ENCODE results near the gene UBE2V1.
"Not testable (repeated sequence)": the region's sequence is repeated elsewhere in the genome, so short reads cannot be mapped to it uniquely, and the experiment has no call there.

UBE2V1 gene

DNA sequence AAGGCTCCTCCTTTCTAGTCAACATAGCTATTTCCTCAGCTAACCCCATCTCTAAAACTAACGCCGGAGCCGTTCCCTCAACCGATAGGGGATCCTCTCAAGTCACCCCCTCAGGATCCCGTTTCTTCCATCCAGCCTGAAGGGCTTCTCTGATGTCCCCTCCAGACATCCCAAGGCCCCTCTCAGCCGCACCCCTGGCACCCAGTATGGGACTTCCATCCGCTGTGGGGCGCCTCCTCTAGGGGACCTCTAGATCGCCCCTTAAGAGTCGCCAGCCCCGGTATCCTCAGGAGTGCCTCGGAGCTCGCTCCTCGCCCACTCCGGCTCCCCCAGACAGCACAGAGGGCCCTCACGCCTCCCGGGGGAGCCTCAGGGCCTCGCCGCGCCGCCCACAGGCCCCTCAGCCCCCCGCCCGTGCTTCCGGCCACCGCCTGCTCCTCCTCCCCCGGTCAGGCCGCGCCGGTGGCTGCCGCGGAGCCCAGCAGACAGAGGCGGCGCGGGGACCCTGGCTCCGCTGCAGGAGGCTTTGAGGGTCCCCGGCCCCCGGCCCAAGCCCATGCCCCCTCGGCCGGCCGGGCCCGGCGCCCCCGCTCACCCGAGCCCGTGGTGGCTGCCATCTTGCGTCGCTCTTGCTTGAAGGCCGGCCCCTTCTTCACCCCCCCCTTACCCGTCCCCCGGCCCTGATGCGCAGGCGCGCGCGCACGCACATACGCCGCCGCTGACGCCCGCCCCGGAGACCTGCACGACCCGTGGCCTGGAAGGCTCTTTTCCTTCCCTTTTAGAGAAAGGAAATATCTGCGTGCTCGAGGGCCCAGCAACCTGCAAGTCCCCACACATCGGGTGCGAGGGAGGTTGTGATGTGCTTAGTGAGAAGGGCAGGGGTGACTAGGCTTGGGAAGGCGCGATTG lies at the start of gene UBE2V1:
TSS of gene UBE2V1 (minus strand) at position 639 of the 908 bp plus-strand sequence. CDS start at position 617, 22 bp downstream.
- DNase-seq: peak; percentile 82

DNA sequence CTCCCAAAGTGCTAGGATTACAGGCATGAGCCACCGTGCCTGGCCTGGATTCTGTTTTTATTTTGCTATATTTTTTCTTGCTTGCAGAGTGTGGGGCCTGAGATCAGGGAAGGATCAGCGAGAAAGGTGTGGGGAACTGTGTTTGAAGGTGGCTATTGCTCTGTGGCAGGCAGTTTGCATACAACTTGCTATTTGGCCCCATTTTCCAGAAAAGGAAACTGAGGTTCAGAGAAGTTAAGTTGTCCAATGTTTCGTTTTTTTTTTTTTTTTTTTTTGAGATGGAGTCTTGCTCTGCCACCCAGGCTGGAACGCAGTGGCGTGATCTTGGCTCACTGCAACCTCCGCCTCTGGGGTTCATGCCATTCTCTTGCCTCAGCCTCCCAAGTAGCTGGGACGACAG lies 48.5 kb upstream of the UBE2V1 start:
- DNase-seq: not testable (repeated sequence)

DNA sequence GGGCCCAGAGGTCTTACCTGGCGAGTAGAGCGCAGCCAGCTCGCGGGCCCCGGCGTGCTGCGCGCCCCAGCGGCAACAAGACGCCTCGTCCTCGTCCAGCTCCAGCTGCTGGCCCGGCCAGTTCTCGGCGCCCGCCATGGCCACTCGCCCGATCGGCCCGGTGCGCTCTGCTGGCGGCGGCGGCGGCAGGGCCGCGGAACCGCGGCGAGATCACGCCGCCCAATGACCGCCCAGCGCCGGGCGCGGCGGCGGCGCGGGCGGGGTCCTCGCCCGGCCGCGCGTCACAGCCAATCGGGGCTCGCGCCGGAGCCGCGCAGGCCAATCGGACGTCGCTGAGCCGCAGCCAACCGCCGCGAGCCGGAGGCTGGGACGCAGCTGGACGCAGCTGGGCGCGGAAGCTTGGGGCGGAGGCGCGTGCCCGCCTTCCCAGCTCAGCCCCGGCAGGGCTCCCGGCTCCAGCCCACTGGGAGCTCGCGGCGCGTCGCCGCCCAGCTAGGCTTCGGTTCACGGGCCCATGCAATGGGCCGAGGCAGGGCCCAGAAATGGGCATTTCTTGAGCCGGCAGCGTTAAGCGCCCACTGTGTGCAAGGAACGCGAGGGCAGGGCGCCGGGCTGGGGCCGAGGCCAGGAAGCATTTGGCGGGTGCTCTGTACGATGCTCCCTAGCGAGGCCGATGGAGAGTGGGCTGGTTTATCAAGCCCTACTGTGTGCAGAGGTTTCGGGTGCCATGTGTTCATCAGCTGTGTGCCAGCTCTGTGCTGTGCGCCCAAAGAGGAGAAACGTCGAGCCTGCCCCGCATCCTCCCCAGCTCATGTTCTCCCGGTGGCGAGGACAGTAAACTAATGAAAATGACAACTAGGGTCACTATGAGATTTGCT lies 40.8 kb upstream of the UBE2V1 start, which contains the start of gene PEDS1:
TSS of gene PEDS1 (minus strand) at position 224 of the 878 bp plus-strand sequence. CDS start at position 138, 86 bp downstream.
- peak; percentile 87 for DNase-seq

DNA sequence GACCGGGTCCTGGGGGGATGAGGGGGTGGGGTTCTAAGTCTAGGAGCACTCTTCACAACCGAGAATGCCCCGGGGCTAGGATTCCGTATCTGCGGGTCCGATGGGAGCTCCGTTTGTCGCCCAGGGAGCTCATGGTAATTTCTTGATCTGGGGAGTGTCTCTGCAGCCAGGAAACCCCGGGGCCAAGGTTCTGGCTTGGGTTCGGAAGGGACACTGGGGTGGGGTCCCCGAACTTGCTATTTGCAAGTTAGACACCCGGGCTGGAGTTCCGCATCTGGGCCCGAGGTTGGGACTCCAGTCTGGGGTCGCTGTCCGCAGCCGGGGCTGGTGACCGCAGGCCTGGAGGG lies 40.2 kb upstream of the UBE2V1 start:
- DNase-seq: no peak

DNA sequence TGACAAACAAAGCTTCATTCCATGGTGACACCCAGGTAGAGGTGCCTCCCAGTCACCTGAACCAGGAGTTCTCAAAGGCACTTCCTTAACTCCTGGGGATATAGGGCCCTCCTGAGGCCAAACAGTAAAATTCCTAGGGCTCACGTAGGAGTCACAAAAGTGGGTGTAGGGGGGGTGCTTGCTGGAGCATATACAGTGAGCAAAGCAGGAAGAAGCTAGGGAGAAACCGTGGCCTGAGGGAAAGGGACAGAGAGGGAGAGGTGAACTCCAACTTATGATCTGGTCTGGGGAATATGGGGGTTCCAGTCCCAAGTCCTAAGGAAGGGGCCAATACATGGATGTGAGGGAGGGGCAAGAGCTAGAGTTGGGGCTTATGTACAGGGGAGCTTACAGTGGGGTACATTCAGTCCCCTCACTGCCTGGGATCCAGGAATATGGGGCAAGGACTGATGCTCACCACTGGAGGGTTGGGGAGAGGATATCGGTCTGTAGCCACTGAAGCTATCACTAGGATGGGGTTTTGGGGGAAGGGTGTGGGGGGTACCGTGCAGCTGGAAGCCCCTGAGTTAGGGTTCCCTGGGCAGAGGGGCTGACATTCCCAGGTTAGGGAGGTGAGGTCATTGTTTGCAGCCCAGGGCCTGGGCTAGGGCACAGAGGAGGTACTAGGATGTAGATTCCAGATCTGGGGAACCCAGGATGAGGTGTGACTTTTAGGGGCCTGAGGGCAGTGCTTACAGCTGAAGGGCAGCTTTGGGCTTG lies 39.6 kb upstream of the UBE2V1 start:
- DNase-seq: no peak

DNA sequence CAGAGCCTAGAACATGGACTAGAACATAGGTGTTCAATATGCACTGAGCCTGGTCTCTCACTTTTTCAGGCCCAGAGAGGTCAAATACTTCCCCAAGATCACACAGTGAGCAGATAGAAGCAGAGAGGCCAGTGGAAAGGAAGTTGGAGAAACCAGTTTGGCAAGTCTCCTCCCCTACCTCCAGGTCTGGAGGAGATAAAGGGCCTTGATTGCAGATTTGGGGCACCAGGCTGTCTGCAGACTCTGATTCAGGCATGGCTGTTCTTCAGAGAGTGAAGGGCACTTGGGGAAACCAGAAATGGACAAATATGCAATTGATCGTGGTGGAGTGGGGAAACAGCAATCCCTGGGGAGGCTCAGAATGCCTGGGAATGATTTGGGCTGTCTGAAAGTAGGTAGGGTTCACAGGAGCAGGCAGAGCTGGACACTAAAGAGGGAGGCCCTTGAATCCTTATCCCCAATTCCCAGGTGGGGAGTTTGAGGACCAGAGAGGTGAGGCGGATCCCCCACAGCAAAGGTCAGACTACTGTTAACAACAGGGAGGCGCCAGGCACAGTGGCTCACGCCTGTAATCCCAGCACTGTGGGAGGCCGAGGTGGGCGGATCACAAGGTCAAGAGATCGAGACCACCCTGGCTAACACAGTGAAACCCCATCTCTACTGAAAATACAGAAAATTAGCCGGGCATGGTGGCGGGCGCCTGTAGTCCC lies 38.2 kb upstream of the UBE2V1 start:
- DNase-seq: peak; percentile 39

DNA sequence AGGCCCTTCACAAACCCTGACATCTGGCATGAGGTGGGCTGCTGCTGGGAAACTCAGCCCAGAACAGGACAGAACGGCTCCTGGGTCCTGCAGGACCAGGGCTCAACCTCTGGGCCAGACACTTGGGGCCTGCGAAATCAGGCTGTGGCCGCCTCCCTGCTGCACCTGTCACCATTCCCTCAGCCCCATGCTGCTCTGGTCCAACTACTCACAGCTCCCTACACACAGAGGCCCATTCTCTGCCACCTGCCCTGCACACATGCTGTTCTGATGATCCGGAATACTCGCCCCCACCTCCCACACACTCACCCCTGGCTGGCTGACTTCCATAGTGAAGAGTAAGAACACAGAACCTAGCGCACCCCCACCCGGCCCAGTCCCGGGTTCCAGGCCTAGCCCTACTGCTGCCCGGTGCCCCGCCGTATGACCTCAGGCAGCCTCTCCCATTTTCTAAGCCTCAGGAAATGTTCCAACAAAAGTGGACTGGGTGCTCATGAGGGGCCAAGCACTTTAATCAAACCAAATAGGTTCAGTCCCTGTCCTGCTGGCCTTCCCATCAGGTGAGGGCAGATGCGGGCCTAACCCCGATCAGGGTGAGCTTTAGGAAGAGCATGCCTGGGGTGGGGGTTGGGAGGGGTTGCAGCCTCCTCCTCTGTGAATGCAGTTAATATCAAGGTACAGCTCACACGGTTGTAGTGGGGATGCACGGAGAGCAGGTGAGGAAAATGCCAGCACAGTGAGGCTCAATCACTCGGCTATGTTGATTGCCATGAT lies 36.7 kb upstream of the UBE2V1 start:
- no peak for DNase-seq

DNA sequence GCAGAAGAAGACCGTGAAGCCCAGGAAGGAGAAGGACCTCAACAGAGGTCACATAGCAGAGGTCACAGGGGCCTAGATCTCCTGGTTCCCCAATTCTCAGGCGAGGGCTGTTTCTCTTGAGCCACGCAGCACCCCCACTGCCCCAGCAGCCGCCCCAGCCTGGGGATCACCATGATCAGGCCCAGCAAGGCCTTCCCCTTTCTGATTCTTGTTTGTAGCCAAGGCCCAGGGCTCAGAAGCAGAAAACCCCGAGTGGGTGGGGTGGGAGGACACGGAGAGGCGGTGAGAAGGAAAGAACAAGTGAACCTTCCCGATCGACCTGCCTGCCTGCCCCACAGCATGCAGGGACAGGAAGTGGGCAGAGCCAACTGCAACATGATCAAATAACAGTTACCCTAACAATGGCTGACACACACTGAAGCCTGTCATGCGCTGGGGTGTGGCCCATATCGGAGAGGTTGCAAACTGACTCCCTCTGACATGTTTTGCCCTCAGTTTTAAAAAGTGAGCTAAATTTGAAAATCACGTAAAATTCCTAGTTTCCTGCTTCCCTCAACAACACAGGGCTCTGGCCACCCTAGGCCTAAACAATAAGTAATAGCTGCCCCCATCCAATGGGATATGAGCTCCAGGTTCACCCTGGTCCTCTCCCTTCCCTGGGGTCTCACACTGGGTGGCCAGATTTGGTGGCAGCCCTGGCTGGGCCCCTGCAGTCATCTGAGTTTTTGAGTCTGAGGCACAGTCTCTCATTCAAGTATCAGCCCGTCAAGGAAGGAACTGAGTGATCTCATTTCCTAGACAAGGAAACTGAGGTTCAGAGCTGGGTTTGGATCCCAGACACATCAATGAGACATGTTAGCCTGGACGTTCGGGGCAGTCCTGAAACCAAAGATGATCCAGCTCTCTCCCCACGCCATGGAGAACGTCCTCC lies 34.0 kb upstream of the UBE2V1 start:
- no peak for DNase-seq

DNA sequence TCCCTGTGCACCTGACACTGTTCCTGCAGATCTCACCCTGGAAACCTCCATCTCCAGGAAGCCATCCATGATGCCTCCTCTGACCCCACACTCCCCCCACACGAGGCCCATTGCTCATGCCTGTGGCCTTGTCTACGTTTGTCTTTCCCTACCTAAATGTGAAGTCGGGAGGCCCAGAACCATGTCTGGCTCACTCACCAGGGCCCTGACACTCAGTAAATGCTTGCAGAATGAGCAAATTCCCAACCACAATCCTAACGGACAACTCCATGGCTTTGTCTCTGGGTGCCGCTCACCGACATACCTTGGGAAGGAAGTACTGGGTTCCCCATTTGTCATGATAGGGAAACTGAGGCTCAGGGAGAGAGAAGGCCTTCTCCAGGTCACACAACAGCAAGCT lies 33.3 kb upstream of the UBE2V1 start:
- no peak for DNase-seq

DNA sequence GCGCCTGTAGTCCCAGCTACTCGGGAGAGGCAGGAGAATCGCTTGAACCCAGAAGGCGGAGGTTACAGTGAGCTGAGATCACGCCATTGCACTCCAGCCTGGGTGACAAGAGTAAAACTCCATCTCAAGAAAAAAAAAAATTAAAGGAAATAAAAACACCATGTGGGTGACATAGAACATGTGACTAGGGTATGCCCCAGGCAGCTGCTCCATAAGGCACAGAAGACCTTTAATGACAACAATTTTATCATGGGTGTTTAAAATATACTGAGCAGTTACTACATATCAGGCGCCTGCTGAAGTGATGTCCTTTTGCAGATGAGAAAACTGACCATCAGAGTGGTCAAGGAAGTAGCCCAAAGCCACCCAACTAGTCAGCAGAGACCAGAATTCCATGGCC lies 32.6 kb upstream of the UBE2V1 start:
- DNase-seq: no peak

DNA sequence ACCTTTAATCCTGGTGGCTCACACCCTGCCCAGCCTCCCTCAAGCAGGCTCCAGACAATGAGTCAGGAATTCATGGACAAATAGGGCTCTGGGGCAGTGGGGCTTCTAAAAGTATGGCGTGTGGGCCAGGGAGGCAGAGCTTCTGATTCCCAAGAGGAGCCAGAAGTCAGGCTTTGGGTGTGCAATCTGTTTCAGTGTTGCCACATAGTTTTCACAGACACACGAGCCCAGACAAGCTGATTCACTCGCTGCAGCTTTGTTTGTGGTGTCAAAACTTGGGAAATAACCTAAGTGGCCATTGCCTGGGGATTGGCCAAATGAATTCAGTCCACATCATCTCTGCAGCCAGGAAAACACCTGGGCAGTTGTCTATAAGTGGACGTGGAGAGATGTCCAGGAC lies 31.4 kb upstream of the UBE2V1 start:
- no peak for DNase-seq

DNA sequence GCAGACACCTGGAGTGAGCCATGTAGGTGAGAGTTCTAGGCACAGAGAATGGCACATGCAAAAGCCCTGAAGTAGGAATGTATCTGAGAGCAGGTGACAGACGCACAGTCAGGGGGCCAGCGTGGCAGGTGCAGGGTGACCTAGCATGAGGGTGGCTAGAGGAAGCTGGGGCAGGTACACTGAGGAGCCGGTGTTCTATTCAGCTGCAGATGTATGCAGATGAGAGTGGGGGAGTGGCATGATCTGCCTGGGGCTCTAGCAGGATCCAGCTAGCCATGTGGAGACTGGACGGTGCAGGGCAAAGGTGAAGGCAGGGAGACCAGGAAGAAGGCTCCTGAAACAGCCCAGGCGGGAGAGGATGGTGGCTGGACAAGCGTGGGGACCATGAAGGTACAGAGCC lies 29.9 kb upstream of the UBE2V1 start:
- DNase-seq: peak; percentile 79

DNA sequence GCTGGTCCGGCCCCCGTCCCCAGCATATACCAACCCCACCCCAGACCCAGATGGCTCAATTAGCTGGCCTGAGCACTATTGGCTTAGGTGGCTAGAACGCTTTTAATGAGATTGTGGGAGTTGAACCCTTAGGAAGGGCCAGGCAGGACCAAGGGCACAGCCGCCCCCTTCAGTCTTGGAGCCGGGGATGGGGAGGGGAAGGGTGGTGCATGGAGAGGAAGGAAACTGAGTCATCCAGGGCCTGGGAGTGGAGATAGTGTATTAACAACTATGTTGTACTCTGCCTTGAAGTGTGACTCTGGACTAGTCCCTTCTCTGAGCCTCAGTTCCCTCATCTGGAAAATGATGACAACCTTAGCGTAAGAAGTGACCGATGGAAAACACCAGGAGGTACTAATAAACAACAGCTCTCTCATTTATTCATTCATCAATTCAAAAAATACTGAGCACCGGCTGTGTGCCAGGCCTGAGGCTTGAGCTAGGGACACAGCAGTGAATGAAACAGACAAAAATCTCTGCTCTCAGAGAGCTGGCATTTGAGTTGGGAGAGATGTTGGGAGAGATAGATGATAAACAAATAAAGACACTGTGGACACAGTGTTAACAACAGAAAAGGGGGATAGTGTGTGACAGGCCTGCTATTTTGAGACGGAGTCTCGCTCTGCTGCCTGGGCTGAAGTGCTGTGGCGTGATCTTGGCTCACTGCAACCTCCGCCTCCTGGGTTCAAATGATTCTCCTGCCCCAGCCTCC lies 29.0 kb upstream of the UBE2V1 start:
- no peak for DNase-seq

DNA sequence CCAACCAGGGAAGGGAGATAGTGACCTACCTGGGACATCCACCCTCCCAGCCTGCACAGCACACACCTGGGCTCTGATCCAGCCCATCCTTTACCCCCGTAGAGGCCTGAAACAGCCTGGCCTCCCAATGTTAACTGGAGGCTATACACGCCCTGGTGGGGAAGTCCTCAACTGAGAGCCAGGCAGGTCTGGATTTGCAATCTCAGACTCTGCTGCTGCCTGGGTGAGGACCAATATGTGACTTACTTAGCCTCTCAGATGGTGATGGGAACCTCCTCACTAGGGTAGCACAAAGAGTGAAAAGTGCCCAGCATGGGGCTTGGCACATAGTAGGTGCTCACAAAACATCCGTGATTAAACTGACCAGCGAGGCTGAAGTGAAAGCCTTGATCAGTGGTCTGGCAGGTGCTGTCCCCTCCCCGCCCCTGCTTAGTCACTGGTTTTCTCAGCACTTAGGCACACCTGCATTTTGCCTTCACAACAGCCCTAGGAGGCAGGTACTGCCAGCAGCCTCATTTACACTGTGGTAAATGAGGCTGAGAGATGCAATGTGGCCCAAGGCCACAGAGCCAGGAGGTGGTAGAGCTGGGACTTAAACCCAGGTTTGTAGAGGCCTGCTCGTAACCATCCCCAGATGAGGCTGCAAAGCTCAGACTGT lies 28.2 kb upstream of the UBE2V1 start:
- DNase-seq: no peak

DNA sequence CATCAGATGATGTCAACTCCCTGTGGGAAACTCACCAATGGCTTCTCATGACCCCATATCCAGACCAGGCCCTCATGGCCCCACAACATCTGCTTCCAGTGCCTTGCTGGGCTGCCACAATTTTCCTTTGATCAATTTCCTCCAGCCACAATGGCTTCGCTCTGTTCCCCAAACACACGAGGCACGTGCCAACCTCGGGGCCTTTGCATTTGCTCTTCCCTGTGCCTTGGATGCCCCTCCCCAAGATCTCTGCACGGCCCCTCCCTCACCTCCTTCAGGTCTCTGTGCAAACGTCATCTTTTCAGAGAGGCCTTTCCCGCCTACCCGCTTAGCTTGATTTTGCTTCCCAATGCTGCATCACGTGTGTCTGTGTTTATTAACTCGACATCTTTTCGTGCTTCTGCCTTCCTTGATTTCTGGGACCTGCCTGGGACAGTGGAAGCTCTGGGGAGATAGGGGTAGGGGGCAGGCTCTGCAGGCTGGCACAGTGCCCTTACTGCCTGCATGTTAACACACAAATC lies 27.4 kb upstream of the UBE2V1 start:
- no peak for DNase-seq

DNA sequence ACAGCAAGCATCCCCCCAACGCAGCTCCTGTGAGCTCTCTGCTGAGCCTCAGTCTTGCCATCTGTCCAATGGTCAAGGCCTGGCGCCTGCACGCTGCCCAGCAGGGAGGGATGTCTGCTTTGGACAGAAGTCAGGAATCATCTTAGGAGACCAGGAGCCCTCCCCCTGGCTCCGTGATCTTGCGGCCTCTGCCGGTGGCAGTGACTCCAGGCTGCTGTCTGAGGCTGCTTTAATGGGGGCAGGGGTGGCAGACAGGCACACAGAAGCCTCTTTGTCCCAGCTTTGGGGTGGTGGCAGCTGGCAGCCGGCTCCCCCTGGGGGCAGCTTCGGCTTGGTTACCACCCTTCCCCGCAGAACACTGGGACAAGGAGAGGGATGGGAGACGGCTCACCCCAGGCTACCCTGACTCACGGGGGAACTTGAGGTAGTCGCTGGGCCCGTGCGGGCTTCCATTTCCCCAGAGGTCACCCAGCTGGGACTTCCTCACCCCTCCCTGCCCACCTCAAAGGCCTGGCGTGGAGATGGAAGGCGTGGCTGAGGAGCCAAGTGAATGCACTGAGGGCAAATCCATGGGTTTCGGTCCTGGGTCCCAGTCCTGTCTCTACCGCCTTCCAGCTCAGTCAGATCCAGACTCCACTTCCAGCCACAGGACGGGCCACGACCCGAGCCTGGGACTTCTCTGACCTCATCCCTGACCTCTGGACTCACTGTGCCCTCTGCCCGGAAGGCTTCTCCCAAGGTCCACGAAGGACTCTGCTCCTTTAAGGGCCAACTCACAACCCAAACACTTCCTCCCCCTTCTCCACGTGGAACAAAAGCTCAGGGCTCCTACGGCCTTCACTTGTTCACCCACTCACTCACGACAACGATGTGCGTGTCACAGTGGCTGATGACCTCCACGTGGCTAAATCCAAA lies 25.8 kb upstream of the UBE2V1 start:
- no peak for DNase-seq

DNA sequence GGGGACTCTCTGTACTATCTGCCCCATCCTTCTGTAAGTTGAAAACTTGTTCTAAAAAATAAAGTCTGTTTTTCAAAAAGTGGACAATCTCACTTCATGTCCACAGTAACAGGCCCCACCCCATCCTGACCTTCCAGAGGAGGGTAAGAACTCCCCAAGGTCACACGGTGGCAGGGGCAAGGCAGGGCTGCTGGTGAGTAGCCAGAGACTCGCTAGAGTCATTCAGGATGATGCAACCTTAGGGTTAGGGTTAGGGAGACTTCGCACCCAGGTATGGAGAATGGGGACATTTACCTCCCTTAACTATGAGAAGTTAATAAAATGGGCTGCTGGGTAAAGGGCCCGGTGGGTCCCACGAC lies 25.1 kb upstream of the UBE2V1 start:
- no peak for DNase-seq

DNA sequence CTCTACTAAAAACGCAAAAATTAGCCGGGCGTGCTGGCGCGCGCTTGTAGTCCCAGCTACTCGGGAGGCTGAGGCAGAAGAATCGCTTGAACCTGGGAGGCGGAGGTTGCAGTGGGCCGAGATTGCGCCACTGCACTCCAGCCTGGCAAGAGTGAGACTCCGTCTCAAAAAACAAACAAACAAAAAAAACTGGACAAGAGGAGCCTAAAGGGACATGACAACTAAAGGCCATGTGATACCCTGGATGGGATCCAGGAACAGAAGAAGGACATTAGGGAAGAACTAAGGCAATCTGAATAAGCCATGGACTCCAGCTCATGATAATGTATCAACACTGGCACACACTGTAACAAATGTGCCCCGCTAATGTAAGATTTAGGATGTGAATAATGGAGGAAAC lies 24.8 kb upstream of the UBE2V1 start:
- not testable (repeated sequence) for DNase-seq

Data from NCI-H510A (cell line).